Naive thymus-derived CD4-positive, alpha-beta T cell (primary cell): ENCODE results near the gene ETFBKMT. TPM values are rescaled to one million over a fixed set of nuclear protein-coding genes. Genes with fewer than 3 reads are reported as not detected.

Experiments used
- polyA plus RNA-seq, 2 donors: library from polyadenylated mRNA; unstranded; fragments of 300-500 nt; fragmentation: Illumina TruSeq; gene quantifications; one replicate each; pipeline ENCODE4 v1.2.3, GENCODE V29; 2021
- total RNA-seq, 6 experiments: library from RNA in 5 of 6; stranded (reverse) in 5 of 6; gene quantifications; 1 replicate in 5 of 6; 2 replicates in 1 of 6; pipeline ENCODE4 v1.2.3 and lab custom pipeline; 2021 to 2026

The ETFBKMT gene
- total and polyA plus RNA-seq, 7 experiments from 2014 or later, result 0.41 to 2.0 (median 1.3) TPM

Other genes with a start within 250 kb of the ETFBKMT start
- gene DENND5B, start 68.6 kb upstream of the ETFBKMT start, total RNA-seq, result 1 to 10 TPM in 2 of 5 experiments, under 1 TPM in 3; 0.16 to 1.5 (median 0.29) TPM
- gene DENND5B, start 68.6 kb upstream of the ETFBKMT start, polyA plus RNA-seq, result not detected
- gene AMN1, start 69.3 kb downstream of the ETFBKMT start, total RNA-seq, result 10 to 100 TPM in 2 of 5 experiments, 1 to 10 TPM in 3; 4.1 to 22.9 (median 8.1) TPM
- gene AMN1, start 69.3 kb downstream of the ETFBKMT start, polyA plus RNA-seq, result 10 to 100 TPM; 15.7 to 17.8 TPM